A673 (cell line): Measurements from ENCODE around the gene CKB. TPM values are rescaled to one million over a fixed set of nuclear protein-coding genes. Genes with fewer than 3 reads are reported as not detected.

ENCODE experiments used
- BruUV-seq: library from RNA; stranded (reverse); fragments of 400-500 nt; replicated peaks from 2 replicates; lab custom pipeline; 2021; lab: Mats Ljungman, UMichigan
- CTCF ChIA-PET: fragments of 300-600 bp; sonication (Branson Sonifier 250); formaldehyde crosslinking; loops from one replicate; lab custom pipeline; 2022; ENCODE audit warnings: antibody characterized with exemption; lab: Charles Lee
- POLR2A ChIA-PET: fragments of 300-600 bp; sonication (Branson Sonifier 250); formaldehyde crosslinking; loops from one replicate; lab custom pipeline; 2022; ENCODE audit warnings: antibody characterized with exemption; ENCODE audit not compliant: low non-redundant PET; lab: Charles Lee
- DNase-seq: peaks from one replicate; pipeline ENCODE4 v3.0.0-alpha.2; 2015; ENCODE audit warnings: low spot score
- H3K27ac ChIP-seq: fragments of 200-600 bp; sonication (generic); 2 replicates; pipeline ENCODE4 v1.5.1; 2016; ENCODE audit warnings: mixed run types, low read depth, mild to moderate bottlenecking, mixed read lengths, antibody characterized with exemption, low read length; ENCODE audit not compliant: poor library complexity, severe bottlenecking
- H3K27me3 ChIP-seq: fragments of 200-600 bp; sonication (generic); replicated peaks from 2 replicates; pipeline ENCODE4 v1.6.1; 2017; ENCODE audit warnings: mixed run types, low read depth, mild to moderate bottlenecking, mixed read lengths, antibody characterized with exemption, low read length; ENCODE audit not compliant: insufficient read depth, poor library complexity
- H3K36me3 ChIP-seq: fragments of 200-600 bp; sonication (generic); 2 replicates; pipeline ENCODE4 v1.6.1; 2016; ENCODE audit warnings: mixed run types, mild to moderate bottlenecking, mixed read lengths, antibody characterized with exemption, low read length; ENCODE audit not compliant: insufficient read depth, poor library complexity, severe bottlenecking
- H3K4me1 ChIP-seq: fragments of 200-600 bp; sonication (generic); 2 replicates; pipeline ENCODE4 v1.6.1; 2017; ENCODE audit warnings: mixed run types, mild to moderate bottlenecking, mixed read lengths, antibody characterized with exemption, low read length; ENCODE audit not compliant: insufficient read depth, poor library complexity, severe bottlenecking
- H3K4me3 ChIP-seq: fragments of 200-600 bp; sonication (generic); 2 replicates; pipeline ENCODE4 v1.5.1; 2016; ENCODE audit warnings: low read depth, mixed run types, mild to moderate bottlenecking, mixed read lengths, low read length; ENCODE audit not compliant: poor library complexity, severe bottlenecking
- H3K9me3 ChIP-seq: fragments of 200-600 bp; sonication (generic); 2 replicates; pipeline ENCODE4 v1.6.1; 2016; ENCODE audit warnings: mixed run types, low read depth, mild to moderate bottlenecking, mixed read lengths, antibody characterized with exemption, low read length; ENCODE audit not compliant: poor library complexity, severe bottlenecking
- CTCF ChIP-seq: fragments of 300-800, 200-600 bp; sonication (generic); conservative IDR thresholded peaks from 2 replicates; pipeline ENCODE4 v1.5.1; 2017; ENCODE audit warnings: low read depth, mild to moderate bottlenecking, antibody characterized with exemption, low read length, moderate library complexity, mixed read lengths
- EZH2 ChIP-seq: fragments of 200-600 bp; sonication (generic); IDR thresholded peaks from 2 replicates; pipeline ENCODE4 v1.6.1; 2017; ENCODE audit warnings: borderline replicate concordance, low read depth, mild to moderate bottlenecking, mixed read lengths, antibody characterized with exemption, low read length; ENCODE audit not compliant: poor library complexity, severe bottlenecking
- intact Hi-C: fragments of 100-400 bp; cut with micrococcal nuclease; formaldehyde crosslinking; loops from one replicate; pipeline ENCODE4 v1.10.0; 2022; ENCODE audit not compliant: unreplicated experiment
- total RNA-seq: library from RNA; stranded (reverse); gene quantifications from 2 replicates; pipeline ENCODE4 v1.2.3, GENCODE V29; 2021

Gene CKB
- total RNA-seq, 1 experiment from 2014 or later = 118 TPM

GRCh38 chr14:103551338-103551762 lies 28.7 kb upstream of the CKB start:
- H3K27ac ChIP-seq = no peak overlapping the region
- CTCF ChIA-PET = interaction anchor here (0.6 kb wide), 2 partner anchors 30 to 363 kb away, joined by 3 to 4 read pairs; no protein-coding TSS in a partner anchor
- TF ChIP-seq CTCF = no peak
- no peak for TF ChIP-seq EZH2
- no peak overlapping the region for H3K4me3 ChIP-seq
- H3K9me3 ChIP-seq = no peaks in the 10 kb centered on the region
- BruUV-seq = no TSS peak
- POLR2A ChIA-PET = no interaction called here
- DNase-seq = no peak
- H3K27me3 ChIP-seq = no peaks in the 10 kb centered on the region
- no peaks in the 10 kb centered on the region for H3K36me3 ChIP-seq
- intact Hi-C loops = no loop called here
- no peaks in the 10 kb centered on the region for H3K4me1 ChIP-seq

GRCh38 chr14:103550451-103551337 lies 28.1 kb upstream of the CKB start:
- H3K9me3 ChIP-seq = no peaks in the 10 kb centered on the region
- H3K27me3 ChIP-seq = no peaks in the 10 kb centered on the region
- H3K4me3 ChIP-seq = no peak overlapping the region
- no TSS peak for BruUV-seq
- no peak for DNase-seq
- CTCF ChIA-PET = interaction anchor here (0.6 kb wide), 2 partner anchors 30 to 364 kb away, joined by 3 to 4 read pairs; no protein-coding TSS in a partner anchor
- H3K36me3 ChIP-seq = no peaks in the 10 kb centered on the region
- no peaks in the 10 kb centered on the region for H3K4me1 ChIP-seq
- intact Hi-C loops = no loop called here
- H3K27ac ChIP-seq = no peak overlapping the region
- TF ChIP-seq CTCF (no peak), EZH2 (no peak)
- POLR2A ChIA-PET = no interaction called here

- H3K36me3 ChIP-seq = no peaks in the 10 kb centered on the region
- H3K4me1 ChIP-seq = peaks cover 6% of the 10 kb centered on the region
- no peaks in the 10 kb centered on the region for H3K27me3 ChIP-seq
- no TSS peak for BruUV-seq
- no peak for TF ChIP-seq EZH2
- TF ChIP-seq CTCF = no peak
- H3K27ac ChIP-seq = no peak overlapping the region
- intact Hi-C loops = loop anchor here (5.0 kb wide), 1 partner anchor 47 kb away; no protein-coding TSS in a partner anchor
- ChIA-PET POLR2A (no interaction called here), CTCF (no interaction called here)
- H3K9me3 ChIP-seq = no peaks in the 10 kb centered on the region
- DNase-seq = no peak
- no peak overlapping the region for H3K4me3 ChIP-seq
Observed at GRCh38 chr14:103549361-103550311, 27.0 kb upstream of the CKB start.
